Endothelial cell of umbilical vein (primary cell): Measurements from ENCODE around the gene RRP8.

ENCODE experiments used
- MYC ChIP-seq: IDR thresholded peaks from one replicate; pipeline ENCODE4 v1.6.1; 2011; ENCODE audit warnings: mild to moderate bottlenecking, low read depth, low read length
- POLR2A ChIP-seq: IDR thresholded peaks from 2 replicates; pipeline ENCODE4 v1.6.1; 2012; ENCODE audit warnings: low read depth, mild to moderate bottlenecking, control low read depth, low read length

DNA sequence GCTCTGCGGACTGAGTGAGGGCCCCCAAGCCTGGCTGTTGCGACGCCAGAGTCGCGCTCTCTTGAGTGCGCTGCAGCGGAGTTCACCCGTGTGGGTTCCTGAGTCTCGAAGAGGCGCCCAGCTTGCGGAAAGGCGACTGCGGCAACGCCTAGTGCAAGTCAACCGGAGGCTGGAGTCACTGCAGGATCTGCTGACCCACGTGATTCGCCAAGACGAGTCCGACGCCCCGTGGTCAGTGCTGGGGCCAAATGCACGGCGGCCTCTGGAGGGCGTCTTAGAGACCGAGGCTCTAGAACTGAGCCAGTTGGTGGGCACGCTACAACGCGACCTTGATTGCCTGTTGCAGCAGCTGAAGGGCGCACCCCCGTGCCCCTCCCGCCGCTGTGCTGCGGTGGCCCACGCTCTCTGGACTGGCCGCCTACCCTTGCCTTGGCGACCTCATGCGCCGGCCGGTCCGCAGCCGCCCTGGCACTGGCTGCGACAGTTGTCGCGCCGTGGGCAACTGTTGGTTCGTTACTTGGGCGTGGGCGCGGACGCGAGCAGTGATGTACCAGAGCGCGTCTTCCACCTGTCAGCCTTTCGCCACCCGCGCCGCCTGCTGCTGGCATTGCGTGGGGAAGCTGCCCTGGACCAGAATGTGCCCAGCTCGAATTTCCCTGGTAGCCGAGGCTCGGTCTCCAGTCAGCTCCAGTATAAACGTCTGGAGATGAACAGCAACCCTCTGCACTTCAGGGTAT lies 32.6 kb downstream of the RRP8 start:
- TF ChIP-seq MYC = no peak
- TF ChIP-seq POLR2A = no peak
